ENCODE results near the gene STAC2.

DNA sequence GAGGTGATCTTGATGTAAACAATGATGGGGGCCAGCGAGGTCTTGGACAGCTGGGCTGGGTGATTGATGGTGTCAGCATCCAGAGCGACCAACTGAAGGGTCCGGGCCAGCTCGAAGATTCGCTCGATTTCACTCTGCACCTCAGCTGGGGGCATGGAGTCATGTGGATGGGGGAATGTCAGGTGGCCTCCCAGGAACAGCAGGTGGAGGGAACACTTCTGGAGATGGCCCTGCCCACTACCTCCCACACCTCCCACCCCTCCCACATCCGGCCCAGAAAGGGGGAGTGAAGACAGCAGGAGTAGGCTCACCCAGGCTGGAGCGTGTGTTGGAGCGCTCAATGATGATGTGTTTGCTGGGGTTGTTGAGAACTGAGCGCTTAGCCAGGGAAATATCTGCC, 42.0 kb downstream of the STAC2 start:
- TF ChIP-seq, protein P1, sequence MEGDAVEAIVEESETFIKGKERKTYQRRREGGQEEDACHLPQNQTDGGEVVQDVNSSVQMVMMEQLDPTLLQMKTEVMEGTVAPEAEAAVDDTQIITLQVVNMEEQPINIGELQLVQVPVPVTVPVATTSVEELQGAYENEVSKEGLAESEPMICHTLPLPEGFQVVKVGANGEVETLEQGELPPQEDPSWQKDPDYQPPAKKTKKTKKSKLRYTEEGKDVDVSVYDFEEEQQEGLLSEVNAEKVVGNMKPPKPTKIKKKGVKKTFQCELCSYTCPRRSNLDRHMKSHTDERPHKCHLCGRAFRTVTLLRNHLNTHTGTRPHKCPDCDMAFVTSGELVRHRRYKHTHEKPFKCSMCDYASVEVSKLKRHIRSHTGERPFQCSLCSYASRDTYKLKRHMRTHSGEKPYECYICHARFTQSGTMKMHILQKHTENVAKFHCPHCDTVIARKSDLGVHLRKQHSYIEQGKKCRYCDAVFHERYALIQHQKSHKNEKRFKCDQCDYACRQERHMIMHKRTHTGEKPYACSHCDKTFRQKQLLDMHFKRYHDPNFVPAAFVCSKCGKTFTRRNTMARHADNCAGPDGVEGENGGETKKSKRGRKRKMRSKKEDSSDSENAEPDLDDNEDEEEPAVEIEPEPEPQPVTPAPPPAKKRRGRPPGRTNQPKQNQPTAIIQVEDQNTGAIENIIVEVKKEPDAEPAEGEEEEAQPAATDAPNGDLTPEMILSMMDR (IDR thresholded peaks at IDR 0.05) = no peak
- TF ChIP-seq EZH2 (IDR thresholded peaks at IDR 0.05; ENCODE audit: borderline replicate concordance, insufficient read depth, low read depth, low read length, poor library complexity, severe bottlenecking) = no peak
